ENCODE results near the gene TMEM178B.

Gene TMEM178B

GRCh38 chr7:141452911-141453310, 379.0 kb downstream of the TMEM178B start:
- DNase-seq (ENCODE audit: insufficient read length, low spot score): no peak
- no peak for FAIRE-seq

- DNase-seq (ENCODE audit: insufficient read length, low spot score) (no peak), FAIRE-seq (no peak)
These were observed 380.5 kb downstream of the TMEM178B start for GRCh38 chr7:141454338-141454737.

- no peak for FAIRE-seq
- no peak for DNase-seq (ENCODE audit: insufficient read length, low spot score)
These were observed 381.9 kb downstream of the TMEM178B start for GRCh38 chr7:141455723-141456122.

GRCh38 chr7:141456298-141456697, 382.4 kb downstream of the TMEM178B start:
- no peak for DNase-seq (ENCODE audit: insufficient read length, low spot score)

GRCh38 chr7:141456711-141457110, 382.8 kb downstream of the TMEM178B start:
- FAIRE-seq (no peak), DNase-seq (ENCODE audit: insufficient read length, low spot score) (no peak)

More at GRCh38 chr7:141456298-141456697, 382.4 kb downstream of the TMEM178B start:
- no peak for FAIRE-seq

GRCh38 chr7:141460781-141461715, 387.2 kb downstream of the TMEM178B start:
- DNase-seq (ENCODE audit: insufficient read length, low spot score) (no peak), FAIRE-seq (no peak)

GRCh38 chr7:141461924-141462323, 388.1 kb downstream of the TMEM178B start:
- FAIRE-seq (no peak), DNase-seq (ENCODE audit: insufficient read length, low spot score) (no peak)

- FAIRE-seq: no peak
- DNase-seq (ENCODE audit: insufficient read length, low spot score): no peak
These were observed 389.1 kb downstream of the TMEM178B start for GRCh38 chr7:141462958-141463357.

GRCh38 chr7:141463986-141464385, 390.1 kb downstream of the TMEM178B start:
- no peak for FAIRE-seq
- no peak for DNase-seq (ENCODE audit: insufficient read length, low spot score)

GRCh38 chr7:141464551-141464950, 390.7 kb downstream of the TMEM178B start:
- FAIRE-seq (no peak), DNase-seq (ENCODE audit: insufficient read length, low spot score) (no peak)

GRCh38 chr7:141466151-141466904, 392.5 kb downstream of the TMEM178B start:
- FAIRE-seq (no peak), DNase-seq (ENCODE audit: insufficient read length, low spot score) (no peak)

GRCh38 chr7:141468341-141468740, 394.5 kb downstream of the TMEM178B start:
- DNase-seq (ENCODE audit: insufficient read length, low spot score): no peak
- FAIRE-seq: no peak

- DNase-seq (ENCODE audit: insufficient read length, low spot score) (no peak), FAIRE-seq (no peak)
These were observed 401.8 kb downstream of the TMEM178B start for GRCh38 chr7:141475679-141476078.

GRCh38 chr7:141477865-141478264, 404.0 kb downstream of the TMEM178B start:
- no peak for DNase-seq (ENCODE audit: insufficient read length, low spot score)
- FAIRE-seq: no peak

- FAIRE-seq (no peak), DNase-seq (ENCODE audit: insufficient read length, low spot score) (no peak)
These were observed 405.0 kb downstream of the TMEM178B start for GRCh38 chr7:141478845-141479244.

- no peak for FAIRE-seq
- DNase-seq (ENCODE audit: insufficient read length, low spot score): no peak
These were observed 407.1 kb downstream of the TMEM178B start for GRCh38 chr7:141480953-141481352.

GRCh38 chr7:141481971-141482370, 408.1 kb downstream of the TMEM178B start:
- no peak for DNase-seq (ENCODE audit: insufficient read length, low spot score)
- no peak for FAIRE-seq

GRCh38 chr7:141483044-141483443, 409.2 kb downstream of the TMEM178B start:
- FAIRE-seq (no peak), DNase-seq (ENCODE audit: insufficient read length, low spot score) (no peak)

GRCh38 chr7:141484907-141485306, 411.0 kb downstream of the TMEM178B start:
- DNase-seq (ENCODE audit: insufficient read length, low spot score) (no peak), FAIRE-seq (no peak)

- no peak for DNase-seq (ENCODE audit: insufficient read length, low spot score)
- no peak for FAIRE-seq
These were observed 413.1 kb downstream of the TMEM178B start for GRCh38 chr7:141486959-141487358.

- DNase-seq (ENCODE audit: insufficient read length, low spot score) (no peak), FAIRE-seq (no peak)
These were observed 416.6 kb downstream of the TMEM178B start for GRCh38 chr7:141490474-141490873.

GRCh38 chr7:141495057-141495456, 421.2 kb downstream of the TMEM178B start:
- DNase-seq (ENCODE audit: insufficient read length, low spot score): no peak

More at GRCh38 chr7:141495057-141495456, 421.2 kb downstream of the TMEM178B start:
- FAIRE-seq: no peak
